Measurements from ENCODE around the gene VAV1. TPM values are rescaled to one million over a fixed set of nuclear protein-coding genes. Genes with fewer than 3 reads are reported as not detected.

Gene VAV1
- total RNA-seq, 1 experiment from 2014 or later, result 0.83 TPM

DNA sequence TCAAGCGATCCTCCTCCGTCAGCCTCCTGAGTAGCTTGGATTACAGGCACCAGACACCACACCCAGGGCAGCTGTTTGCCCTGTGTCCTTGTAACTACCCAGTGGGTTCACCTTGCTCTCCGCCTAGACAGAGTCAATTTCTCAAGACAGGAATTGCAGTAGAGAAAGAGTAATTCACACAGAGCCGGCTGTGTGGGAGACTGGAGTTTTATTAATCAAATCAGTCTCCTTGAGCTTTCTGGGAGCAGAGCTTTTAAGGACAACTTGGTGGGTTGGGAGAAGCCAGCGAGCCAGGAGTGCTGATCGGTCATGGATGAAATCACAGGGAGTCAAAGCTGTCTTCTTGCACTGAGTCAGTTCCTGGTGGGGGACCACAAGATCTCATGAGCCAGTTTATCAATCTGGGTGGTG lies 94.2 kb downstream of the VAV1 start:
- ChIA-PET POLR2A (no interaction called here), CTCF (interaction anchor here (0.8 kb wide), 1 partner anchor 350 kb away, joined by 3 read pairs; no protein-coding TSS in a partner anchor)
- peaks cover 45% of the 10 kb centered on the region for H3K9me3 Mint-ChIP-seq
- TF ChIP-seq, protein P1, sequence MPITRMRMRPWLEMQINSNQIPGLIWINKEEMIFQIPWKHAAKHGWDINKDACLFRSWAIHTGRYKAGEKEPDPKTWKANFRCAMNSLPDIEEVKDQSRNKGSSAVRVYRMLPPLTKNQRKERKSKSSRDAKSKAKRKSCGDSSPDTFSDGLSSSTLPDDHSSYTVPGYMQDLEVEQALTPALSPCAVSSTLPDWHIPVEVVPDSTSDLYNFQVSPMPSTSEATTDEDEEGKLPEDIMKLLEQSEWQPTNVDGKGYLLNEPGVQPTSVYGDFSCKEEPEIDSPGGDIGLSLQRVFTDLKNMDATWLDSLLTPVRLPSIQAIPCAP (CRISPR knock-in tag; IDR thresholded peaks at IDR 0.05), result no peak
- TF ChIP-seq, protein P2, sequence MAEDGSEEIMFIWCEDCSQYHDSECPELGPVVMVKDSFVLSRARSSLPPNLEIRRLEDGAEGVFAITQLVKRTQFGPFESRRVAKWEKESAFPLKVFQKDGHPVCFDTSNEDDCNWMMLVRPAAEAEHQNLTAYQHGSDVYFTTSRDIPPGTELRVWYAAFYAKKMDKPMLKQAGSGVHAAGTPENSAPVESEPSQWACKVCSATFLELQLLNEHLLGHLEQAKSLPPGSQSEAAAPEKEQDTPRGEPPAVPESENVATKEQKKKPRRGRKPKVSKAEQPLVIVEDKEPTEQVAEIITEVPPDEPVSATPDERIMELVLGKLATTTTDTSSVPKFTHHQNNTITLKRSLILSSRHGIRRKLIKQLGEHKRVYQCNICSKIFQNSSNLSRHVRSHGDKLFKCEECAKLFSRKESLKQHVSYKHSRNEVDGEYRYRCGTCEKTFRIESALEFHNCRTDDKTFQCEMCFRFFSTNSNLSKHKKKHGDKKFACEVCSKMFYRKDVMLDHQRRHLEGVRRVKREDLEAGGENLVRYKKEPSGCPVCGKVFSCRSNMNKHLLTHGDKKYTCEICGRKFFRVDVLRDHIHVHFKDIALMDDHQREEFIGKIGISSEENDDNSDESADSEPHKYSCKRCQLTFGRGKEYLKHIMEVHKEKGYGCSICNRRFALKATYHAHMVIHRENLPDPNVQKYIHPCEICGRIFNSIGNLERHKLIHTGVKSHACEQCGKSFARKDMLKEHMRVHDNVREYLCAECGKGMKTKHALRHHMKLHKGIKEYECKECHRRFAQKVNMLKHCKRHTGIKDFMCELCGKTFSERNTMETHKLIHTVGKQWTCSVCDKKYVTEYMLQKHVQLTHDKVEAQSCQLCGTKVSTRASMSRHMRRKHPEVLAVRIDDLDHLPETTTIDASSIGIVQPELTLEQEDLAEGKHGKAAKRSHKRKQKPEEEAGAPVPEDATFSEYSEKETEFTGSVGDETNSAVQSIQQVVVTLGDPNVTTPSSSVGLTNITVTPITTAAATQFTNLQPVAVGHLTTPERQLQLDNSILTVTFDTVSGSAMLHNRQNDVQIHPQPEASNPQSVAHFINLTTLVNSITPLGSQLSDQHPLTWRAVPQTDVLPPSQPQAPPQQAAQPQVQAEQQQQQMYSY (CRISPR knock-in tag; IDR thresholded peaks at IDR 0.05), result no peak
- TF ChIP-seq, protein P3, sequence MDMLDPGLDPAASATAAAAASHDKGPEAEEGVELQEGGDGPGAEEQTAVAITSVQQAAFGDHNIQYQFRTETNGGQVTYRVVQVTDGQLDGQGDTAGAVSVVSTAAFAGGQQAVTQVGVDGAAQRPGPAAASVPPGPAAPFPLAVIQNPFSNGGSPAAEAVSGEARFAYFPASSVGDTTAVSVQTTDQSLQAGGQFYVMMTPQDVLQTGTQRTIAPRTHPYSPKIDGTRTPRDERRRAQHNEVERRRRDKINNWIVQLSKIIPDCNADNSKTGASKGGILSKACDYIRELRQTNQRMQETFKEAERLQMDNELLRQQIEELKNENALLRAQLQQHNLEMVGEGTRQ (CRISPR knock-in tag; IDR thresholded peaks at IDR 0.05), result no peak
- TF ChIP-seq, protein P4, sequence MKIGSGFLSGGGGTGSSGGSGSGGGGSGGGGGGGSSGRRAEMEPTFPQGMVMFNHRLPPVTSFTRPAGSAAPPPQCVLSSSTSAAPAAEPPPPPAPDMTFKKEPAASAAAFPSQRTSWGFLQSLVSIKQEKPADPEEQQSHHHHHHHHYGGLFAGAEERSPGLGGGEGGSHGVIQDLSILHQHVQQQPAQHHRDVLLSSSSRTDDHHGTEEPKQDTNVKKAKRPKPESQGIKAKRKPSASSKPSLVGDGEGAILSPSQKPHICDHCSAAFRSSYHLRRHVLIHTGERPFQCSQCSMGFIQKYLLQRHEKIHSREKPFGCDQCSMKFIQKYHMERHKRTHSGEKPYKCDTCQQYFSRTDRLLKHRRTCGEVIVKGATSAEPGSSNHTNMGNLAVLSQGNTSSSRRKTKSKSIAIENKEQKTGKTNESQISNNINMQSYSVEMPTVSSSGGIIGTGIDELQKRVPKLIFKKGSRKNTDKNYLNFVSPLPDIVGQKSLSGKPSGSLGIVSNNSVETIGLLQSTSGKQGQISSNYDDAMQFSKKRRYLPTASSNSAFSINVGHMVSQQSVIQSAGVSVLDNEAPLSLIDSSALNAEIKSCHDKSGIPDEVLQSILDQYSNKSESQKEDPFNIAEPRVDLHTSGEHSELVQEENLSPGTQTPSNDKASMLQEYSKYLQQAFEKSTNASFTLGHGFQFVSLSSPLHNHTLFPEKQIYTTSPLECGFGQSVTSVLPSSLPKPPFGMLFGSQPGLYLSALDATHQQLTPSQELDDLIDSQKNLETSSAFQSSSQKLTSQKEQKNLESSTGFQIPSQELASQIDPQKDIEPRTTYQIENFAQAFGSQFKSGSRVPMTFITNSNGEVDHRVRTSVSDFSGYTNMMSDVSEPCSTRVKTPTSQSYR (CRISPR knock-in tag; IDR thresholded peaks at IDR 0.05), result no peak
- TF ChIP-seq ZNF219 (CRISPR knock-in tag; IDR thresholded peaks at IDR 0.05; ENCODE audit: borderline replicate concordance), result no peak
- peaks cover 21% of the 10 kb centered on the region for H3K36me3 Mint-ChIP-seq
- ATAC-seq, result no peak
- peaks cover 4% of the 10 kb centered on the region for H3K4me1 Mint-ChIP-seq
- DNase-seq (ENCODE audit: low spot score), result no peak
- no peak overlapping the region for H3K27ac Mint-ChIP-seq
- peaks cover 5% of the 10 kb centered on the region for H3K27me3 Mint-ChIP-seq (ENCODE audit: low read depth)
- no peak overlapping the region for H3K4me3 Mint-ChIP-seq

DNA sequence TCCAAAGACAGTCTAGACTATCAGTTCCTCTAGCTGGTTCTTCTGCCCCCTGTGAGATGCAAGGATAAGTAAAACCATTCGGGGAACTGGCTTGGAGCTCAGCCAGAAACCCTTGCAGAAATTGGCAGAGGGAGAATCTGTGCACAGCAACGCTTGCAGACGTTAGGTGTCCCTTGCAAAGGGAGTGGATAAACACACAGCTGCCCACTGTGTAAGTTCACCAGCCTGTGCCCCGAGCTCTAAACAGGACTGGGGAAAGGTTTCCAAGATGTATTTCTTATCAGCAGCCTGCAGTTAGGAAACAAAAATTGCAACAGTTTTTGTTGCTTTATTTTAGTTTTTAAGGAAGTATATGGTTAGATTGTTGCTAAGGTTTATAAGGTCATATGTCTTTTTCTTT lies 95.8 kb downstream of the VAV1 start:
- ChIA-PET CTCF (no interaction called here), POLR2A (no interaction called here)
- H3K36me3 Mint-ChIP-seq, result peaks cover 28% of the 10 kb centered on the region
- no peaks in the 10 kb centered on the region for H3K4me1 Mint-ChIP-seq
- peaks cover 54% of the 10 kb centered on the region for H3K9me3 Mint-ChIP-seq
- DNase-seq (ENCODE audit: low spot score) (no peak), ATAC-seq (no peak)
- H3K27ac Mint-ChIP-seq, result no peak overlapping the region
- H3K27me3 Mint-ChIP-seq (ENCODE audit: low read depth), result peaks cover 11% of the 10 kb centered on the region
- no peak overlapping the region for H3K4me3 Mint-ChIP-seq
- TF ChIP-seq CBFB (CRISPR knock-in tag; IDR thresholded peaks at IDR 0.05; ENCODE audit: low read depth) (no peak), ZNF219 (CRISPR knock-in tag; IDR thresholded peaks at IDR 0.05; ENCODE audit: borderline replicate concordance) (no peak), TCF7 (CRISPR knock-in tag; IDR thresholded peaks at IDR 0.05; ENCODE audit: low read depth) (no peak), ATF1 (CRISPR knock-in tag; IDR thresholded peaks at IDR 0.05) (no peak), NR3C1 (CRISPR knock-in tag; conservative IDR thresholded peaks at IDR 0.05; ENCODE audit: low read depth) (no peak), ZNF138 (CRISPR knock-in tag; conservative IDR thresholded peaks at IDR 0.05) (no peak), NR2C2 (CRISPR knock-in tag; IDR thresholded peaks at IDR 0.05) (no peak), SMAD3 (CRISPR knock-in tag; IDR thresholded peaks at IDR 0.05; ENCODE audit: borderline replicate concordance) (no peak), GRHL2 (CRISPR knock-in tag; IDR thresholded peaks at IDR 0.05; ENCODE audit: insufficient replicate concordance, severe bottlenecking) (no peak), ELF4 (CRISPR knock-in tag; IDR thresholded peaks at IDR 0.05; ENCODE audit: low read depth) (no peak), ZBTB21 (CRISPR knock-in tag; IDR thresholded peaks at IDR 0.05; ENCODE audit: borderline replicate concordance) (no peak), RORB (CRISPR knock-in tag; IDR thresholded peaks at IDR 0.05) (no peak), GTF2I (CRISPR knock-in tag; conservative IDR thresholded peaks at IDR 0.05) (no peak), ZNF232 (CRISPR knock-in tag; IDR thresholded peaks at IDR 0.05) (no peak)
- TF ChIP-seq, protein P5, sequence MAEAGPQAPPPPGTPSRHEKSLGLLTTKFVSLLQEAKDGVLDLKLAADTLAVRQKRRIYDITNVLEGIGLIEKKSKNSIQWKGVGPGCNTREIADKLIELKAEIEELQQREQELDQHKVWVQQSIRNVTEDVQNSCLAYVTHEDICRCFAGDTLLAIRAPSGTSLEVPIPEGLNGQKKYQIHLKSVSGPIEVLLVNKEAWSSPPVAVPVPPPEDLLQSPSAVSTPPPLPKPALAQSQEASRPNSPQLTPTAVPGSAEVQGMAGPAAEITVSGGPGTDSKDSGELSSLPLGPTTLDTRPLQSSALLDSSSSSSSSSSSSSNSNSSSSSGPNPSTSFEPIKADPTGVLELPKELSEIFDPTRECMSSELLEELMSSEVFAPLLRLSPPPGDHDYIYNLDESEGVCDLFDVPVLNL (CRISPR knock-in tag; IDR thresholded peaks at IDR 0.05; ENCODE audit: borderline replicate concordance, low read depth), result no peak
- TF ChIP-seq, protein P6, sequence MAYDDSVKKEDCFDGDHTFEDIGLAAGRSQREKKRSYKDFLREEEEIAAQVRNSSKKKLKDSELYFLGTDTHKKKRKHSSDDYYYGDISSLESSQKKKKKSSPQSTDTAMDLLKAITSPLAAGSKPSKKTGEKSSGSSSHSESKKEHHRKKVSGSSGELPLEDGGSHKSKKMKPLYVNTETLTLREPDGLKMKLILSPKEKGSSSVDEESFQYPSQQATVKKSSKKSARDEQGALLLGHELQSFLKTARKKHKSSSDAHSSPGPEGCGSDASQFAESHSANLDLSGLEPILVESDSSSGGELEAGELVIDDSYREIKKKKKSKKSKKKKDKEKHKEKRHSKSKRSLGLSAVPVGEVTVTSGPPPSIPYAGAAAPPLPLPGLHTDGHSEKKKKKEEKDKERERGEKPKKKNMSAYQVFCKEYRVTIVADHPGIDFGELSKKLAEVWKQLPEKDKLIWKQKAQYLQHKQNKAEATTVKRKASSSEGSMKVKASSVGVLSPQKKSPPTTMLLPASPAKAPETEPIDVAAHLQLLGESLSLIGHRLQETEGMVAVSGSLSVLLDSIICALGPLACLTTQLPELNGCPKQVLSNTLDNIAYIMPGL (CRISPR knock-in tag; IDR thresholded peaks at IDR 0.05), result no peak
- TF ChIP-seq, protein P7, sequence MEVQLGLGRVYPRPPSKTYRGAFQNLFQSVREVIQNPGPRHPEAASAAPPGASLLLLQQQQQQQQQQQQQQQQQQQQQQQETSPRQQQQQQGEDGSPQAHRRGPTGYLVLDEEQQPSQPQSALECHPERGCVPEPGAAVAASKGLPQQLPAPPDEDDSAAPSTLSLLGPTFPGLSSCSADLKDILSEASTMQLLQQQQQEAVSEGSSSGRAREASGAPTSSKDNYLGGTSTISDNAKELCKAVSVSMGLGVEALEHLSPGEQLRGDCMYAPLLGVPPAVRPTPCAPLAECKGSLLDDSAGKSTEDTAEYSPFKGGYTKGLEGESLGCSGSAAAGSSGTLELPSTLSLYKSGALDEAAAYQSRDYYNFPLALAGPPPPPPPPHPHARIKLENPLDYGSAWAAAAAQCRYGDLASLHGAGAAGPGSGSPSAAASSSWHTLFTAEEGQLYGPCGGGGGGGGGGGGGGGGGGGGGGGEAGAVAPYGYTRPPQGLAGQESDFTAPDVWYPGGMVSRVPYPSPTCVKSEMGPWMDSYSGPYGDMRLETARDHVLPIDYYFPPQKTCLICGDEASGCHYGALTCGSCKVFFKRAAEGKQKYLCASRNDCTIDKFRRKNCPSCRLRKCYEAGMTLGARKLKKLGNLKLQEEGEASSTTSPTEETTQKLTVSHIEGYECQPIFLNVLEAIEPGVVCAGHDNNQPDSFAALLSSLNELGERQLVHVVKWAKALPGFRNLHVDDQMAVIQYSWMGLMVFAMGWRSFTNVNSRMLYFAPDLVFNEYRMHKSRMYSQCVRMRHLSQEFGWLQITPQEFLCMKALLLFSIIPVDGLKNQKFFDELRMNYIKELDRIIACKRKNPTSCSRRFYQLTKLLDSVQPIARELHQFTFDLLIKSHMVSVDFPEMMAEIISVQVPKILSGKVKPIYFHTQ (CRISPR knock-in tag; IDR thresholded peaks at IDR 0.05), result no peak
